Fibroblast of lung (primary cell): ENCODE results near the gene DUSP1.

Source experiments
- EZH2 ChIP-seq: IDR thresholded peaks from 2 replicates; pipeline ENCODE4 v1.5.1; 2012; ENCODE audit warnings: low read length, control low read depth, mild to moderate bottlenecking; ENCODE audit errors: missing control alignments
- TF ChIP-seq, protein P1 (sequence below), 2 donors: IDR thresholded peaks in 1 of 2; conservative IDR thresholded peaks in 1 of 2; 1 replicate in 1 of 2; 2 replicates in 1 of 2; pipeline ENCODE4 v1.5.1; 2011 to 2012; ENCODE audit warnings: low read length in 2 of 2, control low read depth in 1 of 2, inconsistent platforms in 1 of 2, low read depth in 1 of 2, mild to moderate bottlenecking in 1 of 2

- TF ChIP-seq, protein P1, sequence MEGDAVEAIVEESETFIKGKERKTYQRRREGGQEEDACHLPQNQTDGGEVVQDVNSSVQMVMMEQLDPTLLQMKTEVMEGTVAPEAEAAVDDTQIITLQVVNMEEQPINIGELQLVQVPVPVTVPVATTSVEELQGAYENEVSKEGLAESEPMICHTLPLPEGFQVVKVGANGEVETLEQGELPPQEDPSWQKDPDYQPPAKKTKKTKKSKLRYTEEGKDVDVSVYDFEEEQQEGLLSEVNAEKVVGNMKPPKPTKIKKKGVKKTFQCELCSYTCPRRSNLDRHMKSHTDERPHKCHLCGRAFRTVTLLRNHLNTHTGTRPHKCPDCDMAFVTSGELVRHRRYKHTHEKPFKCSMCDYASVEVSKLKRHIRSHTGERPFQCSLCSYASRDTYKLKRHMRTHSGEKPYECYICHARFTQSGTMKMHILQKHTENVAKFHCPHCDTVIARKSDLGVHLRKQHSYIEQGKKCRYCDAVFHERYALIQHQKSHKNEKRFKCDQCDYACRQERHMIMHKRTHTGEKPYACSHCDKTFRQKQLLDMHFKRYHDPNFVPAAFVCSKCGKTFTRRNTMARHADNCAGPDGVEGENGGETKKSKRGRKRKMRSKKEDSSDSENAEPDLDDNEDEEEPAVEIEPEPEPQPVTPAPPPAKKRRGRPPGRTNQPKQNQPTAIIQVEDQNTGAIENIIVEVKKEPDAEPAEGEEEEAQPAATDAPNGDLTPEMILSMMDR (conservative IDR thresholded peaks at IDR 0.05 in 1 of 2, IDR thresholded peaks at IDR 0.05 in 1 of 2; ENCODE audit: low read depth in 1 of 2, low read length in 2 of 2), result no peak
- TF ChIP-seq EZH2, result no peak
Observed at GRCh38 chr5:172791286-172791685, 20.3 kb upstream of the DUSP1 start.
